ENCODE results near the gene INSIG2. TPM values are rescaled to one million over a fixed set of nuclear protein-coding genes. Genes with fewer than 3 reads are reported as not detected.

The INSIG2 gene
- total and polyA plus RNA-seq, 2 of the 8 experiments (the other 6 are each of a cell fraction or from before 2014, with no cell fraction given): 7.0 to 11.2 TPM

DNA sequence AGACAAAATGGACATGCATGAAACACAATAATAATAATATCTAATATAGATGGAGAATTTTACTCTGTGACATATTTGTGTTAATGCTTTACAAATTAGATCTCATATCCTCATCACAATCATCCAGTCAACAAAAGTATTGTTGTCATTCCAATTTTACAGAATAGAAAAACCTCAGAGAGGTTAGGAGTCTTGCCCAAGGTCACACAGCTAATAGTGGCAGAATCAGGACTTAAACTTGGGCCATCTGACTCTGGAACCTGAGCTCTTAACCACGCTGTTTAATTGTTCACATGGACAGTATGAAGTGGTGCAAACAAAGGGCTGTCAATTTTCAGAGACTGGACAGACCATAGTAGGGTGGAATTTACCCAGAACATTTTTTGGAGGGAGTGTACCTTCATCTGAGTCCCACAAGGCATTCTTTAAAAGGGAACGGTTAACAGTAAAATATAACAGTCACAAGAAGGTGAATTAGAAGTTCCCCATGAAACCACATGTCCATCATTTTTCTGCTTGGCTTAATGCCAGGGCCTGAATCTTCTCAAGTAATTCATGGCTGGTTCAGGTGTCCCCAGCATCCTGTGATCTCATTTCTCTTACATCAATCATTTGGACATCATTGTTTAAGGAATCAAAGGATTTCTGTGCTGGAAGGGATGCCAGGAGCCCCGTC lies 39.0 kb upstream of the INSIG2 start:
- no peak overlapping the region for H2BK12ac ChIP-seq (ENCODE audit: low read depth, low read length)
- H3K14ac ChIP-seq (ENCODE audit: insufficient read length): no peak overlapping the region
- H3K9ac ChIP-seq (replicated peaks in 1 of 4; ENCODE audit: extremely low read depth in 1 of 4, low read depth in 3 of 4, low read length in 3 of 4): no peak overlapping the region
- H3K4me2 ChIP-seq (ENCODE audit: insufficient read depth in 1 of 2, low read depth in 2 of 2, low read length in 2 of 2): no peak overlapping the region
- no peak overlapping the region; the same call in 1 of the 2 replicates for H4K8ac ChIP-seq (ENCODE audit: extremely low read depth, insufficient read depth, low read length)
- no peak overlapping the region for H3K56ac ChIP-seq (replicated peaks; ENCODE audit: insufficient read length, low read depth, low read length)
- ChIA-PET POLR2A (ENCODE audit: partially characterized antibody) (no interaction called here), CTCF (ENCODE audit: partially characterized antibody) (interaction anchor here (12.7 kb wide), 1 partner anchor 16 kb away, joined by 147 read pairs; no protein-coding TSS in a partner anchor)
- no peaks in the 10 kb centered on the region for H3K23me2 ChIP-seq (ENCODE audit: low read depth, low read length)
- no peaks in the 10 kb centered on the region for H3K79me2 ChIP-seq (ENCODE audit: control insufficient read depth in 1 of 2, insufficient read depth in 2 of 2, low read length in 2 of 2)
- H2BK120ac ChIP-seq (replicated peaks; ENCODE audit: low read depth, low read length): no peak overlapping the region
- H3K9me3 ChIP-seq (ENCODE audit: insufficient read depth in 2 of 2, low read depth in 1 of 2, low read length in 1 of 2): no peaks in the 10 kb centered on the region
- H3K27ac ChIP-seq (ENCODE audit: low read depth, low read length): no peak overlapping the region
- no peak overlapping the region for H2BK15ac ChIP-seq (ENCODE audit: low read length)
- H4K20me1 ChIP-seq (replicated peaks in 1 of 2; ENCODE audit: control insufficient read depth in 1 of 2, insufficient read depth in 2 of 2, low read length in 2 of 2): no peaks in the 10 kb centered on the region
- H3K23ac ChIP-seq (ENCODE audit: insufficient read length): no peak overlapping the region
- WGBS, 2 experiments (ENCODE audit: extremely low coverage in 1 of 2, insufficient coverage in 1 of 2, insufficient read length in 1 of 2, insufficient replicate concordance in 2 of 2, low coverage in 1 of 2, low lambda C conversion rate in 2 of 2, missing lambda C conversion rate in 1 of 2): 76% methylated on average over 3 of the region's 3 CpGs; no CpG with 5 or more reads in 1 of the 2 experiments
- H2BK20ac ChIP-seq (ENCODE audit: low read length): no peak overlapping the region
- FAIRE-seq (no peak), DNase-seq (ENCODE audit: low read depth in 1 of 2, low spot score in 2 of 2) (no peak)
- no peak overlapping the region for H3K4ac ChIP-seq (replicated peaks; ENCODE audit: insufficient read length, low read depth, low read length)
- H3K4me1 ChIP-seq (replicated peaks in 1 of 4; ENCODE audit: control insufficient read depth in 3 of 4, insufficient read depth in 4 of 4, low read length in 3 of 4): peaks cover 0 to 2% (median 0%) of the 10 kb centered on the region in 4 experiments; a peak in 2 of 7 replicates
- no peak overlapping the region for H2AFZ ChIP-seq (ENCODE audit: low read length)
- H3K36me3 ChIP-seq (ENCODE audit: control insufficient read depth in 2 of 4, insufficient read depth in 4 of 4, low read length in 3 of 4): no peaks in the 10 kb centered on the region
- H4K91ac ChIP-seq (replicated peaks; ENCODE audit: insufficient read length, low read length): no peak overlapping the region
- no peak overlapping the region for H2AK5ac ChIP-seq (ENCODE audit: low read depth, low read length)
- H4K5ac ChIP-seq (ENCODE audit: insufficient read length, low read depth, low read length): no peak overlapping the region
- H3K4me3 ChIP-seq (ENCODE audit: extremely low read depth in 1 of 4, insufficient read depth in 2 of 4, low read depth in 3 of 4, low read length in 4 of 4): no peak overlapping the region
- H3K27me3 ChIP-seq (replicated peaks in 1 of 4; ENCODE audit: control insufficient read depth in 3 of 4, extremely low read depth in 1 of 4, insufficient read depth in 3 of 4, low read length in 3 of 4): no peaks in the 10 kb centered on the region
- no peak overlapping the region for H3K18ac ChIP-seq (ENCODE audit: extremely low read depth, low read length)
- H3K79me1 ChIP-seq (ENCODE audit: low read depth, low read length): no peaks in the 10 kb centered on the region
- TF ChIP-seq HDAC2 (IDR thresholded peaks at IDR 0.05; ENCODE audit: borderline replicate concordance in 1 of 2, low read depth in 2 of 2, low read length in 2 of 2): no peak
- no peak for TF ChIP-seq SUZ12 (IDR thresholded peaks at IDR 0.05; ENCODE audit: low read length)
- no peak for TF ChIP-seq CHD2 (IDR thresholded peaks at IDR 0.05; ENCODE audit: low read length)
- no peak for TF ChIP-seq RXRA (IDR thresholded peaks at IDR 0.05; ENCODE audit: insufficient read depth, low read depth, low read length)
- TF ChIP-seq SAP30 (IDR thresholded peaks at IDR 0.05; ENCODE audit: insufficient read depth, insufficient replicate concordance, low read length): no peak
- no peak for TF ChIP-seq NRF1 (IDR thresholded peaks at IDR 0.05; ENCODE audit: low read depth, low read length)
- TF ChIP-seq GABPA (IDR thresholded peaks at IDR 0.05; ENCODE audit: borderline replicate concordance, insufficient read depth, low read length): no peak
- TF ChIP-seq KDM1A (IDR thresholded peaks at IDR 0.05; ENCODE audit: borderline replicate concordance, low read length): no peak
- TF ChIP-seq RAD21 (IDR thresholded peaks at IDR 0.05 in 1 of 2, conservative IDR thresholded peaks at IDR 0.05 in 1 of 2; ENCODE audit: low read depth in 2 of 2, low read length in 2 of 2): no peak
- TF ChIP-seq SP4 (IDR thresholded peaks at IDR 0.05; ENCODE audit: low read length): no peak
- TF ChIP-seq ASH2L (IDR thresholded peaks at IDR 0.05; ENCODE audit: low read length): no peak
- TF ChIP-seq CEBPB (IDR thresholded peaks at IDR 0.05; ENCODE audit: low read depth, low read length): no peak
- H2BK5ac ChIP-seq (ENCODE audit: low read depth, low read length): no peak overlapping the region
